NCI-H128 (cell line): Measurements from ENCODE around the gene PRR30.
"Not testable (repeated sequence)": the region's sequence is repeated elsewhere in the genome, so short reads cannot be mapped to it uniquely, and the experiment has no call there.

Experiments
- DNase-seq: peaks from one replicate; lab custom pipeline; 2025; ENCODE audit not compliant: unreplicated experiment; lab: John Stamatoyannopoulos, UW

Gene PRR30

GRCh38 chr2:27130396-27130795 is 8.8 kb downstream of the PRR30 start:
- DNase-seq = no peak

GRCh38 chr2:27128668-27129571 is 10.3 kb downstream of the PRR30 start:
- DNase-seq = no peak

- DNase-seq = no peak
These were observed 11.1 kb downstream of the PRR30 start for GRCh38 chr2:27127883-27128667.

- no peak for DNase-seq
These were observed 12.9 kb downstream of the PRR30 start for GRCh38 chr2:27126252-27126710.

GRCh38 chr2:27125104-27125503 is 14.1 kb downstream of the PRR30 start:
- no peak for DNase-seq

GRCh38 chr2:27123302-27124150 is 15.7 kb downstream of the PRR30 start, which contains the start of gene ABHD1:
Gene ABHD1, plus strand, starts transcription at chr2:27123815. Its CDS starts 134 bp downstream, at chr2:27123949.
- DNase-seq = no peak

GRCh38 chr2:27122791-27123190 is 16.4 kb downstream of the PRR30 start:
- no peak for DNase-seq

- DNase-seq = no peak
These were observed 17.3 kb downstream of the PRR30 start for GRCh38 chr2:27121906-27122305.

GRCh38 chr2:27119330-27119670 is 19.9 kb downstream of the PRR30 start:
- not testable (repeated sequence) for DNase-seq

GRCh38 chr2:27118525-27119329 is 20.5 kb downstream of the PRR30 start, which contains the start of gene CGREF1:
Gene CGREF1, minus strand, starts transcription at chr2:27119128. Its CDS starts 14,762 bp downstream, at chr2:27104366.
- DNase-seq = no peak

GRCh38 chr2:27117995-27118524 is 21.1 kb downstream of the PRR30 start:
- DNase-seq = no peak

- DNase-seq = no peak
These were observed 23.7 kb downstream of the PRR30 start for GRCh38 chr2:27115519-27115918.

- not testable (repeated sequence) for DNase-seq
These were observed 27.7 kb downstream of the PRR30 start for GRCh38 chr2:27111392-27112078.

- not testable (repeated sequence) for DNase-seq
These were observed 28.4 kb downstream of the PRR30 start for GRCh38 chr2:27110603-27111352.

- no peak for DNase-seq
These were observed 30.1 kb downstream of the PRR30 start for GRCh38 chr2:27109083-27109482.

- no peak for DNase-seq
These were observed 31.0 kb downstream of the PRR30 start for GRCh38 chr2:27108221-27108620.

GRCh38 chr2:27105981-27106380 is 33.2 kb downstream of the PRR30 start:
- no peak for DNase-seq

GRCh38 chr2:27102329-27102728 is 36.9 kb downstream of the PRR30 start:
- DNase-seq = no peak
